Adipocyte (in vitro differentiated cells): ENCODE data around the gene SORBS1.
A peak's percentile ranks its signal among the peaks of the same experiment; 100 is the strongest.

Experiments
- DNase-seq: peaks from one replicate; pipeline ENCODE4 v3.0.0-alpha.2; 2015; ENCODE audit warnings: low read depth
- H3K27me3 ChIP-seq: replicated peaks from 2 replicates; pipeline ENCODE4 v1.7.0; 2013; ENCODE audit warnings: mild to moderate bottlenecking, low read length, moderate library complexity; ENCODE audit not compliant: control insufficient read depth, insufficient read depth
- H3K36me3 ChIP-seq: 2 replicates; pipeline ENCODE4 v1.7.0; 2013; ENCODE audit warnings: low read length, mild to moderate bottlenecking, moderate library complexity; ENCODE audit not compliant: control insufficient read depth, insufficient read depth, severe bottlenecking
- H3K4me1 ChIP-seq: 2 replicates; pipeline ENCODE4 v1.7.0; 2013; ENCODE audit warnings: mild to moderate bottlenecking, low read length, moderate library complexity; ENCODE audit not compliant: control insufficient read depth, insufficient read depth
- H3K4me3 ChIP-seq: 2 replicates; pipeline ENCODE4 v1.7.0; 2013; ENCODE audit warnings: mild to moderate bottlenecking, low read length, moderate library complexity
- H3K9ac ChIP-seq: 2 replicates; pipeline ENCODE4 v1.7.0; 2013; ENCODE audit warnings: mild to moderate bottlenecking, low read length, moderate library complexity
- H3K9me3 ChIP-seq: 2 replicates; pipeline ENCODE4 v1.7.0; 2013; ENCODE audit warnings: mild to moderate bottlenecking, low read length, moderate library complexity; ENCODE audit not compliant: control insufficient read depth

Gene SORBS1

GRCh38 chr10:95500097-95500496 lies 61.1 kb downstream of the SORBS1 start:
- H3K4me1 ChIP-seq, result peaks cover 24% of the 10 kb centered on the region
- DNase-seq, result no peak
- no peak overlapping the region for H3K9ac ChIP-seq
- no peaks in the 10 kb centered on the region for H3K9me3 ChIP-seq
- no peaks in the 10 kb centered on the region for H3K27me3 ChIP-seq
- no peak overlapping the region for H3K4me3 ChIP-seq
- H3K36me3 ChIP-seq, result no peaks in the 10 kb centered on the region

GRCh38 chr10:95499482-95499989 lies 61.6 kb downstream of the SORBS1 start:
- H3K9me3 ChIP-seq, result no peaks in the 10 kb centered on the region
- H3K4me3 ChIP-seq, result no peak overlapping the region
- no peaks in the 10 kb centered on the region for H3K27me3 ChIP-seq
- H3K36me3 ChIP-seq, result no peaks in the 10 kb centered on the region
- H3K4me1 ChIP-seq, result peaks cover 24% of the 10 kb centered on the region
- no peak overlapping the region for H3K9ac ChIP-seq
- no peak for DNase-seq

GRCh38 chr10:95496951-95497350 lies 64.2 kb downstream of the SORBS1 start:
- DNase-seq, result no peak
- Histone ChIP-seq H3K27me3 (no peaks in the 10 kb centered on the region), H3K36me3 (no peaks in the 10 kb centered on the region), H3K4me1 (peaks cover 5% of the 10 kb centered on the region), H3K9me3 (no peaks in the 10 kb centered on the region), H3K4me3 (no peak overlapping the region), H3K9ac (no peak overlapping the region)

- Histone ChIP-seq H3K9ac (no peak overlapping the region), H3K4me3 (no peak overlapping the region), H3K27me3 (no peaks in the 10 kb centered on the region), H3K36me3 (no peaks in the 10 kb centered on the region), H3K9me3 (no peaks in the 10 kb centered on the region), H3K4me1 (no peaks in the 10 kb centered on the region)
- no peak for DNase-seq
These were observed 64.8 kb downstream of the SORBS1 start for GRCh38 chr10:95496246-95496911.

DNA sequence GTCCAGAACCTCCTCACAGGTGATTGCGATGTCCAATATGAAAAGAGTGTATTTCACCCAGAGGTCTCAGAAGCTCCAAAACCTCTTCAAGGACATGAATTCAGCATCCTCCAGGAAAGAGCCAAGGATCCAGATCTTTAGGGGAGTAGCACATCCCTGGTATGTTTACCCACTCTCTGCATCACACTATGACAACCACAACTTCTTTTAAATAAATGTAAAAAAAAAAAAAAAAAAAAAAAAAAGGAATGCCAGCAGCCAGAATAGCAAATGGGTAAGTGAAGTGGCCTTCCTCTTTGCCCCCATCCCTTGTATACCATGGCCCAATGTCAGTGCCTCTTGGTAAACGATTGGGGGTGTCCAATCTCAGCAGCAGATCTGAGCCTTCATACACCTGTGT lies 67.3 kb downstream of the SORBS1 start:
- no peak overlapping the region for H3K9ac ChIP-seq
- no peaks in the 10 kb centered on the region for H3K9me3 ChIP-seq
- H3K27me3 ChIP-seq, result no peaks in the 10 kb centered on the region
- H3K4me3 ChIP-seq, result no peak overlapping the region
- H3K4me1 ChIP-seq, result no peaks in the 10 kb centered on the region
- H3K36me3 ChIP-seq, result no peaks in the 10 kb centered on the region
- DNase-seq, result no peak

GRCh38 chr10:95487994-95488393 lies 73.2 kb downstream of the SORBS1 start:
- no peaks in the 10 kb centered on the region for H3K36me3 ChIP-seq
- H3K4me3 ChIP-seq, result no peak overlapping the region
- H3K27me3 ChIP-seq, result no peaks in the 10 kb centered on the region
- H3K4me1 ChIP-seq, result no peaks in the 10 kb centered on the region
- no peak overlapping the region for H3K9ac ChIP-seq
- H3K9me3 ChIP-seq, result no peaks in the 10 kb centered on the region
- no peak for DNase-seq

- H3K4me1 ChIP-seq, result peaks cover 7% of the 10 kb centered on the region
- H3K9ac ChIP-seq, result no peak overlapping the region
- DNase-seq, result no peak
- H3K9me3 ChIP-seq, result no peaks in the 10 kb centered on the region
- H3K4me3 ChIP-seq, result no peak overlapping the region
- no peaks in the 10 kb centered on the region for H3K27me3 ChIP-seq
- H3K36me3 ChIP-seq, result no peaks in the 10 kb centered on the region
These were observed 75.9 kb downstream of the SORBS1 start for GRCh38 chr10:95485056-95485844.

DNA sequence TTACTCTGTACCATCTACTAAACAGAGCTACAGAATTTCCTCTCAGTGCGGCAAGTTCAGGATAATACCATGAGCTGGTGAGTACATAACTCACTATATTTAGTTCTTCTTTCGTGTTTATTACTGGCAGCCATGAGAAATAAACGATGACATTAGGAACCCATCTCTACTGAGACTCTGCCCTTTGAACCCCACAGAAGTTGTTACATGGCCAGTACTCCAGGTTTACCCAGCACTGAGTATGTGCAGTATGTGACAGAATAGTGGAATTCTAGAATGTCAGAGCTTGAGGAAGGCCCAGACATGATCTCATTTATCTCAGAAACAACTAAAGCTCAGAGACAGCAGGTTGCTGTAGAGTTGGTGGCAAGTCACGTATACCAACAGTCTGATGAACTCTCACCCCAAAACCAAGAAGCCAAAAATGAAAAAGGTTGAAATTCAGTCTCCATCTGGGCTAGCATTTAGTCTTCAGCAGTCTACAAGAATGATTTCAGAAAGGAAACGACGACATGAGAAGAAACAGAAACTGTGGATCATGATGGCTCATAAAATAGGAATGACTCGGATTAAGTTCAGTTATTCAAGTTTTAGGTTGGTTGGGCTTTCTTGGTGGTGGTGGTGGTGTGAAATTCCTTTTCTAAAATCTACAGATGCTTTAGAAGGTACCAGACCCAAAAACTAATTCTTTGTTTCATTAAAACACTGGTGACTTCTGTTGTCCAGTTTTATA lies 78.5 kb downstream of the SORBS1 start:
- Histone ChIP-seq H3K4me1 (peaks cover 27% of the 10 kb centered on the region), H3K4me3 (no peak overlapping the region), H3K9ac (no peak overlapping the region), H3K36me3 (no peaks in the 10 kb centered on the region), H3K9me3 (no peaks in the 10 kb centered on the region), H3K27me3 (no peaks in the 10 kb centered on the region)
- DNase-seq, result no peak

DNA sequence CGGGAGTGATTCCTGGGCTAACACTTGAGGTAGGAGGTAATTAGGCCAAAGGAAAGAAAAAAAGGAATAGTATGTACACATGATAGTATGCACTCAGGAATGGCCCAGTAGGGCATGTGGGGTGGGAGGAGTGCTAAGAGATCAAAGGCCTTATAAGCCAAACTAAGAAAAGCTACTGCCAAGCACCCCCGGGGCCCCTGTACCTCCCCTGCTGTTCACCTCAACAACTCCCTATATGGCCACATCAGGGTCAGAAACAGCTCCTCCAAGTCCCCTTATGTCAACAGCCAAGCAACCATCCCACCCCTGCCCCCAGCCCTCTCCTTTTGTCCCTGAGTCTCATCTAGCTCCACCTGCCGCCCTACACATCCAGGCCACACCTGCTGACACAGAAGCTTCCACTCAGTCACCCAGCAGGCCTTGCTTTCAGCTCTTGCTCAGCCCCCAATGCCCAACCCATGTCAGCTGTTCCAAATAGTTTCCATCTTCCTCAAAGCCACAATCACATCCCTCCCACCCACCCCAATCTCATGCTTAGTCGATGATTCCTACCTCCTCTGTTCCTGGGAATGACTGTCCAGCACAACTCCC lies 80.2 kb downstream of the SORBS1 start:
- Histone ChIP-seq H3K4me3 (no peak overlapping the region), H3K4me1 (peaks cover 39% of the 10 kb centered on the region), H3K9ac (no peak overlapping the region), H3K36me3 (no peaks in the 10 kb centered on the region), H3K9me3 (no peaks in the 10 kb centered on the region), H3K27me3 (no peaks in the 10 kb centered on the region)
- no peak for DNase-seq

- no peak for DNase-seq
- Histone ChIP-seq H3K4me3 (peak overlapping the region; percentile 63), H3K4me1 (peaks cover 39% of the 10 kb centered on the region)
These were observed 80.9 kb downstream of the SORBS1 start for GRCh38 chr10:95480102-95480900.

More at GRCh38 chr10:95480102-95480900, 80.9 kb downstream of the SORBS1 start:
- no peaks in the 10 kb centered on the region for H3K36me3 ChIP-seq
- peak overlapping the region; percentile 73 for H3K9ac ChIP-seq
- H3K27me3 ChIP-seq, result no peaks in the 10 kb centered on the region
- no peaks in the 10 kb centered on the region for H3K9me3 ChIP-seq
